NCI-H2081 (cell line): ENCODE measurements around the gene PLA2G2C.

Source experiments
- DNase-seq, 2 experiments: peaks; one replicate each; lab custom pipeline; 2025; lab: John Stamatoyannopoulos, UW

PLA2G2C gene

GRCh38 chr1:20207546-20207945 is 21.2 kb upstream of the PLA2G2C start:
- DNase-seq, result no peak

- no peak for DNase-seq
Observed at GRCh38 chr1:20202166-20202565, 15.8 kb upstream of the PLA2G2C start.

- no peak for DNase-seq
Observed at GRCh38 chr1:20200966-20201365, 14.6 kb upstream of the PLA2G2C start.

GRCh38 chr1:20199840-20200239 is 13.5 kb upstream of the PLA2G2C start:
- DNase-seq, result no peak

- DNase-seq, result no peak
Observed at GRCh38 chr1:20199403-20199802, 13.1 kb upstream of the PLA2G2C start.

- DNase-seq, result no peak
Observed at GRCh38 chr1:20198918-20199317, 12.6 kb upstream of the PLA2G2C start.

GRCh38 chr1:20198296-20198695 is 12.0 kb upstream of the PLA2G2C start:
- no peak for DNase-seq

- no peak for DNase-seq
Observed at GRCh38 chr1:20197329-20197791, 11.0 kb upstream of the PLA2G2C start.

GRCh38 chr1:20195462-20195780 is 9.1 kb upstream of the PLA2G2C start:
- no peak for DNase-seq

GRCh38 chr1:20194757-20195461 is 8.6 kb upstream of the PLA2G2C start:
- DNase-seq, result peak; percentile 4 to 11

GRCh38 chr1:20194224-20194623 is 7.9 kb upstream of the PLA2G2C start:
- no peak for DNase-seq

GRCh38 chr1:20192871-20193411 is 6.6 kb upstream of the PLA2G2C start:
- no peak for DNase-seq

- DNase-seq, result no peak
Observed at GRCh38 chr1:20192364-20192763, 6.0 kb upstream of the PLA2G2C start.

GRCh38 chr1:20191266-20191825 is 5.0 kb upstream of the PLA2G2C start:
- no peak for DNase-seq

- no peak for DNase-seq
Observed at GRCh38 chr1:20190256-20191160, 4.2 kb upstream of the PLA2G2C start.

- no peak for DNase-seq
Observed at GRCh38 chr1:20189664-20190063, 3.3 kb upstream of the PLA2G2C start.

- DNase-seq, result no peak
Observed at GRCh38 chr1:20188455-20188817, 2.1 kb upstream of the PLA2G2C start.

GRCh38 chr1:20187813-20188454 is 1.6 kb upstream of the PLA2G2C start:
- DNase-seq, result no peak

GRCh38 chr1:20187103-20187812 is 940 bp upstream of the PLA2G2C start:
- peak in 1 of 2 experiments; percentile 5 for DNase-seq

- no peak for DNase-seq
Observed at GRCh38 chr1:20184997-20185833, 1.1 kb downstream of the PLA2G2C start.

- no peak for DNase-seq
Observed at GRCh38 chr1:20184481-20184900, 1.8 kb downstream of the PLA2G2C start.
